Vagina (tissue), 2 donors: ENCODE measurements around the gene PTPRN. TPM values are rescaled to one million over a fixed set of nuclear protein-coding genes. Genes with fewer than 3 reads are reported as not detected.

Experiments
- microRNA counts, 2 donors: library from miRNA; unstranded; fragments of <30 nt; microRNA quantifications; one replicate each; lab custom pipeline; 2016 to 2017
- microRNA-seq: library from miRNA; unstranded; fragments of <30 nt; microRNA quantifications from one replicate; pipeline ENCODE4, GENCODE V29; 2017; ENCODE audit warnings: borderline number of aligned reads, borderline replicate concordance
- small RNA-seq: library from RNA; depleted of rRNA; stranded (forward); fragments of <200 nt; gene quantifications from one replicate; pipeline ENCODE3, GENCODE V24; 2016
- total RNA-seq: library from RNA; depleted of rRNA; stranded (reverse); fragments of >200 nt; gene quantifications from one replicate; pipeline ENCODE4 v1.2.3, GENCODE V29; 2016

Gene PTPRN
- total RNA-seq, 1 donor from 2014 or later = 7.6 TPM

MicroRNAs encoded within 50 kb of the gene (microRNA counts, 767-probe panel; counts per million panel counts)
- microRNA hsa-miR-153 (lab: Ali Mortazavi, UCI) = 238 to 261 counts per million in 2 donors

Small RNAs within 50 kb of the gene (microRNA-seq; reads per million reads assigned to microRNA genes)
- not detected for gene MIR153-1

Small RNAs within 50 kb of the gene (small RNA-seq; reads per million reads assigned to genes)
- not detected for gene AC053503.3
- not detected for gene MIR153-1

Other genes starting within 250 kb of the PTPRN start
- not detected for gene IHH, start 248.5 kb downstream of the PTPRN start, total RNA-seq
- 17.7 TPM for gene NHEJ1, start 148.6 kb downstream of the PTPRN start, total RNA-seq
- 5.4 TPM for gene SLC23A3, start 139.4 kb downstream of the PTPRN start, total RNA-seq
- gene CNPPD1, start 132.5 kb downstream of the PTPRN start, total RNA-seq = 32.2 TPM
- gene RETREG2, start 131.1 kb downstream of the PTPRN start, total RNA-seq = 43.7 TPM
- 52.1 TPM for gene ZFAND2B, start 102.6 kb downstream of the PTPRN start, total RNA-seq
- 23.8 TPM for gene ABCB6, start 90.4 kb downstream of the PTPRN start, total RNA-seq
- gene ATG9A, start 79.8 kb downstream of the PTPRN start, total RNA-seq = 62.4 TPM
- gene ANKZF1, start 79.6 kb downstream of the PTPRN start, total RNA-seq = 98.7 TPM
- gene GLB1L, start 64.0 kb downstream of the PTPRN start, total RNA-seq = 22.8 TPM
- gene STK16, start 63.9 kb downstream of the PTPRN start, total RNA-seq = 12.8 TPM
- gene TUBA4B, start 56.2 kb downstream of the PTPRN start, total RNA-seq = not detected
- gene TUBA4A, start 55.5 kb downstream of the PTPRN start, total RNA-seq = 122 TPM
- 92.8 TPM for gene DNAJB2, start 30.0 kb downstream of the PTPRN start, total RNA-seq
- not detected for gene RESP18, start 23.3 kb upstream of the PTPRN start, total RNA-seq
- 62.9 TPM for gene DNPEP, start 78.5 kb upstream of the PTPRN start, total RNA-seq
- gene DES, start 109.0 kb upstream of the PTPRN start, total RNA-seq = 883 TPM
- 28.2 TPM for gene SPEG, start 125.4 kb upstream of the PTPRN start, total RNA-seq
- gene GMPPA, start 189.5 kb upstream of the PTPRN start, total RNA-seq = 35.4 TPM
- not detected for gene ASIC4, start 205.1 kb upstream of the PTPRN start, total RNA-seq
- gene CHPF, start 234.4 kb upstream of the PTPRN start, total RNA-seq = 41.5 TPM
- 1.5 TPM for gene TMEM198, start 234.6 kb upstream of the PTPRN start, total RNA-seq